CD4-positive, alpha-beta T cell treated with Interleukin-2 at 100 ng/mL for 4 hours (primary cell): Measurements from ENCODE around the gene RNF187.

ENCODE experiments used
- DNase-seq: peaks from one replicate; pipeline ENCODE4 v3.0.0-alpha.2; 2020; ENCODE audit warnings: low spot score

Gene RNF187

GRCh38 chr1:228487336-228488124 lies at the start of gene RNF187:
TSS of gene RNF187 (plus strand) at chr1:228487382.
- DNase-seq: peak; percentile 83

GRCh38 chr1:228437424-228437962 lies 49.7 kb upstream of the RNF187 start:
- no peak for DNase-seq

DNA sequence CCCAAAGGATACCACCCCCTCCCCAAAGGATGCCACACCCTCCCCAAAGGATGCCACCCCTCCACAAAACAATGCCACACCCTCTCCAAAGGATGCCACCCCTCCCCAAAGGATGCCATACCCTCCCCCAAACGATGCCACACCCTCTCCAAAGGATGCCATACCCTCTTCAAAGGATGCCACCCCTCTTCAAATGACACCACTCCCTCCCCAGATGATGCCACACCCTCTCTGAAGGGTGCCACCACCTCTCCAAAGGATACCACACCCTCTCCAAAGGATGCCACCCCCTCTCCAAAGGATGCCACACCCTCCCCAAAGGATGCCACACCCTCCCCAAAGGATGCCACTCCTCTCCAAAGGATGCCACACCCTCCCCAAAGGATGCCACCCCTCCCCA lies 48.9 kb upstream of the RNF187 start:
- DNase-seq: no peak

GRCh38 chr1:228440761-228441500 lies 46.3 kb upstream of the RNF187 start:
- DNase-seq: no peak

- no peak for DNase-seq
These were observed 43.8 kb upstream of the RNF187 start for GRCh38 chr1:228443395-228443794.

DNA sequence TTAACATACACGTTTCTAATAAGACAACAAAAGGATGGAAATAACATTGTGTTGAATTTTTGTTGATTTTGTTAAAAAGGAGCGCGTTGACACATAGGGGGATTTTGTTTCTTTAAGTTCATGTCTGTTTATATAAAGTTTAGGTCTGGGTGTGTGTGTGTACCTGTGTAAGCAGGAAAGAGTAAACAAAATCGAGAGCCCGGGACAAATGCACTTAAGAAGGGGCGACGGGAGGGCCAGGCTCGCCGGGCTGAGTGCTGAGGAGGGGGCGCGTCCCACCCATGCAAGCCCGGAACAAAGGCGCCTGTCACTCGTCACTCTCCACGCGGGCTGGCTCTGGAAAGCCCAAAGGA lies 41.7 kb upstream of the RNF187 start:
- no peak for DNase-seq

- DNase-seq: peak; percentile 18
These were observed 41.1 kb upstream of the RNF187 start for GRCh38 chr1:228445843-228446650.

DNA sequence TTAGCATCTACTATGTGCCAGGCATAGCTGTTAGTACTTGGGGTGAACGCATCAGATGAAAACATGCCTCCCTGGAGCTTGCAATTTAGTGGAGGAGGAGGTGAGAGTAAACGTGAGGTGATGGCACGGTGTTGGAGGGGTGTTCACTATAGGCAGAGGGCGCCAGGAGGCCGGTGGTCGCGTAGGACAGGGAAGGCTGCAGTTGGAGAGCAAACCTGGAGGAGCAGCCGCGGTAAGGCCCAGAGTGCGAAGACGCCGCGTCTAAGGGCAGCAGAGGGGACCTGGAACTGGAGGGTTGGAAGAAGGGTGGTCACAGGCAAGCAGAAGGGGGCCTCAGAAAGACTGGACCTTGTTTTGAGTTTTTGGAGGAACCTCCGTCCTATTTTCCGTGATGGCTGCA lies 40.3 kb upstream of the RNF187 start:
- DNase-seq: no peak

- no peak for DNase-seq
These were observed 38.8 kb upstream of the RNF187 start for GRCh38 chr1:228448372-228448771.

DNA sequence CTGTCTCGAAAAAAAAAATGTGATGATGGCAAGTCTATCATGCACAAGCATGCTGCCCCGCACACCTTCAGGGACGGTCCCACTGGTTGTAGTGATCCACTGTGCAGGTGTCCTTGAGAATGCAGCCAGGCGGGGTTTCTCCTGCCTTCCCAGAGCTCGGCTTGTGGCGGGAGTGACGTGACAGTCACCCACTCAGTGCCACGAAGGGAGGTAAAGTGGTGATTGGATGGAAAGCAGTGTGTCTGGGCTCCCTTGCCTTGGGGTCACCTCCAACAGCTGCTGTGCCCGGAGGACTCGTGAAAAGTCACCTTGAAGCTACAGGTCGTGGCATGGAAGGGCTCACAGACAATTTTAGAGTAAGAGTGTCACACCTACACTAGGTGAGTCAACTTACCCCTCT lies 37.0 kb upstream of the RNF187 start:
- no peak for DNase-seq

- DNase-seq: no peak
These were observed 34.8 kb upstream of the RNF187 start for GRCh38 chr1:228452194-228453021.

- DNase-seq: no peak
These were observed 34.1 kb upstream of the RNF187 start for GRCh38 chr1:228453022-228453560.

DNA sequence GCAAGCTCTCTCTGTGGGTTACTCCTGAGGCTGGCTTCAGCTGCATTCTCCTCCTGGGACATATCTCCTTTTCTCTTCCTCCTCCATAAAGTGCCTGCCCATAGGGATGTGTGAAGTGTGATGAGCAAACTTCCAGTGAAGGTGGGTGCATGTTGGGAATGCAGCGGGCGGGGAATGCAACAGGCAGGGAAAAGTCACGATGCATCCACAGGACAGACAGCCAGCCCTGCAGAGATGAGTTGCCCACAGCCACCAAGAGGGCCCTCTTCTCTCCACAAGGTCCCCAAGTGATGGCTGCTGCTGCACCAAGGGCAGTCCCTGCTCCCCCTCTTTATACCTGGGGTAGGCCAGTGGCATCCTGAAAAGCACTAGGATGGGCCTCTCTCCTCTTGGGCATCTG lies 33.6 kb upstream of the RNF187 start:
- DNase-seq: no peak

- no peak for DNase-seq
These were observed 32.9 kb upstream of the RNF187 start for GRCh38 chr1:228454238-228454637.

DNA sequence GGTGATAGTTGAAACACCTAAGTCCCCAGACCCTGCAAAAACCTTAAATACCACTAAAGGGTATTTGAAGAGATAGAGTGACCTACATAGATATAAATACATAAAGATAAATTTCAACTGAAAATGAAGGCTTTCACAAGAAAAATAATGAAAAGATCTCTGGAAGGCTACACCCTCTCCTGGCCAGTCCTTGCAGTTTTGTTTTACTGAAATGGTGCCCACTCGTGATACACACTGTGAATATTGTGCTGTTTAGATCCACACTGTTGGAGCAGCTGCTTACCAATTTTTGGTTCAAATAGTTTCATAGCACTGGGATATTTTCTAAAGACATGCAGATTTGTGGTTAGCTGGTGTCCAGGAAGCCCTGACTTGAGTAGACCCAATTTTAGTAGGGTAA lies 31.5 kb upstream of the RNF187 start:
- DNase-seq: no peak

GRCh38 chr1:228456252-228457016 lies 30.7 kb upstream of the RNF187 start:
- no peak for DNase-seq

GRCh38 chr1:228457017-228457395 lies 30.2 kb upstream of the RNF187 start:
- DNase-seq: no peak

GRCh38 chr1:228457396-228458176 lies 29.6 kb upstream of the RNF187 start:
- DNase-seq: peak; percentile 97

DNA sequence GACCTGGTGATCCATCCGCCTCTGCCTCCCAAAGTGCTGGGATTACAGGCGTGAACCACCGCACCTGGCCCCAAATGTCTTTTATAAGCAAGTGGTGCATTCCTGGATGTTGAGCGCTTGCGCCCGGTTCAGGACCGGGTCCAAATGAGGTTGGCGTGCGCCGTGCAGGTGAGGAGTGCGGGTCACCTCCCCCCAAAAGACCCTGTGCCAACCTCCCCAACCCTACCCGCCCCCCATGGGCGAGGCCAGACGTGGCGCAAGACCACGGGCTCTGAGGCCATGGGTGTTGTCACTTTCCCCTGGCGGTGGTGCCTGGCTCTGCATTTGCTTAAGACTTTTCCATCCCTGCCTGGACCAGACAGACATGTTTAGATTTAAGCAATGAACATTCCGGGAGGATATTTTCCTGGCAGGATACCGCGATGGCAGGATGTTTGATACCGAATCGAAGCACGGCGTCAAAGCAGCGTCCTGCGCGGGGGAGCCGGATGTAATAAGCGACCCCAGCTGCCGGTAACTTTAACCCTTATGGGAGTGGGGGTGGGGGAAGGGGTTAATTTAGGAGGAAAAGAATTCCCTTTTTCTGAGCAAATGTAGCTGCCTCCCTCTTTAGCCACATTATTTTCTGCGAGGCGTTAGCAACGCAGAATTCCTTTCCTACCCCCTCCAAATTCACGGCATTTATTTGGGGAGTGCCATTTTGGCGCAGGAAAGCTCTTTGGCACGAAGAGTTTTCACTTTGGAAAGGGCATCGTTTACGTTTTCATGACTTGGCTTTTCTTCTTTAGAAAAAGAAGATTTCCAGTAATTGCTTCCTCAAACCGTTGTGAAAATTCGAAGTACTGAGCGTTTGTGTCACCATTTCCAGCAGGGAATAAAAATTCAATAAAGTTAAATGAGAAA lies 27.8 kb upstream of the RNF187 start:
- peak; percentile 65 for DNase-seq
